ENCODE results near the gene CLMN. TPM values are rescaled to one million over a fixed set of nuclear protein-coding genes. Genes with fewer than 3 reads are reported as not detected.

Gene CLMN
- total and polyA plus RNA-seq, 8 donors = 17.4 to 78.1 (median 59.8) TPM

- Histone ChIP-seq H3K9me3 (no peaks in the 10 kb centered on the region), H3K36me3 (no peaks in the 10 kb centered on the region), H3K27me3 (no peaks in the 10 kb centered on the region), H3K4me1 (no peaks in the 10 kb centered on the region), H3K27ac (no peak overlapping the region), H3K4me3 (no peak overlapping the region)
- 76 to 81% methylated on average over 13 of the region's 13 CpGs for WGBS, 2 donors
- FAIRE-seq = no peak
- ATAC-seq = no peak
- no peak for TF ChIP-seq CTCF (IDR thresholded peaks at IDR 0.05)
- no peak for DNase-seq
- intact Hi-C loops (cut with DNase I) = no loop called here
Observed at GRCh38 chr14:95328729-95329503, 9.2 kb upstream of the CLMN start.

- no peak for ATAC-seq
- TF ChIP-seq CTCF (IDR thresholded peaks at IDR 0.05) = no peak
- no peak for FAIRE-seq
- no peaks in the 10 kb centered on the region for H3K36me3 ChIP-seq
- intact Hi-C loops (cut with DNase I) = no loop called here
- 91 to 94% methylated on average over 12 to 13 of the region's 13 CpGs for WGBS, 2 donors
- no peak overlapping the region for H3K27ac ChIP-seq
- H3K4me1 ChIP-seq = no peaks in the 10 kb centered on the region
- H3K4me3 ChIP-seq = no peak overlapping the region
- H3K9me3 ChIP-seq = no peaks in the 10 kb centered on the region
- DNase-seq = no peak
- H3K27me3 ChIP-seq = no peaks in the 10 kb centered on the region
Observed at GRCh38 chr14:95327558-95328374, 8.1 kb upstream of the CLMN start.

DNA sequence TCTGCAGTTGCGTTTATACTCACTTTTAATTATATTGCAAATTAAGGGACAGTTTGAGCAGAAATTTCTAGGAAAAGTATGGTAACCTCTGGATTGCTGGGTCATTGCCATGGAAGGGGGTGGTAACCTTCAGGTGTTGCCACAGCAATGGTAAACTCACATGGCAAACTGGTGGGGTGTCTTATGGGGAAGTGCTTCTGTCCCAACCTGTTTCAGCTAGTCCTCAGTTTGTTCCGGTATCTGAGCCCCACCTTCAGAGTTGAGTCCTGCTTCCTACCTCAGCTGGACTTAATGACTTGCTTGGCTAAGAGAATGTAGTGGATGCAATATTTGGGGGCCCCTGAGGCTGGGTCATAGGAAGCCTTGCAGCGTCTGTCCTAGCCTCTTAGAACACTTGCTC, 7.3 kb upstream of the CLMN start:
- Histone ChIP-seq H3K27me3 (no peaks in the 10 kb centered on the region), H3K4me1 (peaks cover 0 to 4% (median 0%) of the 10 kb centered on the region in 3 donors), H3K4me3 (no peak overlapping the region), H3K36me3 (no peaks in the 10 kb centered on the region), H3K27ac (no peak overlapping the region), H3K9me3 (no peaks in the 10 kb centered on the region)
- intact Hi-C loops (cut with DNase I) = no loop called here
- DNase-seq (no peak), ATAC-seq (no peak), FAIRE-seq (no peak)
- 90 to 97% methylated on average over 3 of the region's 3 CpGs for WGBS, 2 donors
- TF ChIP-seq CTCF (IDR thresholded peaks at IDR 0.05) = no peak

DNA sequence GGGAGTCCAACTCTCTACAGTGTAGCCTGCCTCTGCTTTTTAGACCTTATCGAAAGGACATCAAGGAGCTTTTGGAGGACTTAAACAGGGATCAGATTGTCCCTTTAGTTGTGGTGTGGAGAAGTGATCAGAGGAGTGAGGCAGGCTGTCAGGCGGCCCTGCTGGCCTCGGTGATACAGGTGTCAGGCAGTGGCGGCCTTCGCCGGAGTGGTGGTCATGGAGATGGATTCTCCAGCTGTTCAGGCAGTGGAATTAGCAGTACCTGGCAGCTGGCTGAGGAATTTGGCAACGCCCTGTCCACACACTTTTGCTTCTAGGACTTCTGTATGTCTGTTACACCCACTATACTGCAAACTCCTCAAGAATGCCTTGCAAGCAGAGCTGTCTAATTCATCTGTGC, 4.2 kb upstream of the CLMN start:
- H3K4me1 ChIP-seq = peaks cover 0 to 11% (median 0%) of the 10 kb centered on the region in 3 donors
- no peaks in the 10 kb centered on the region for H3K27me3 ChIP-seq
- no peak for DNase-seq
- TF ChIP-seq CTCF (IDR thresholded peaks at IDR 0.05) = no peak
- ATAC-seq = no peak
- no peak for FAIRE-seq
- 89 to 92% methylated on average over 7 of the region's 7 CpGs for WGBS, 2 donors
- no peak overlapping the region for H3K27ac ChIP-seq
- H3K4me3 ChIP-seq = no peak overlapping the region
- intact Hi-C loops (cut with DNase I) = no loop called here
- no peaks in the 10 kb centered on the region for H3K36me3 ChIP-seq
- H3K9me3 ChIP-seq = no peaks in the 10 kb centered on the region
